DOHH2 (cell line): ENCODE data around the gene PIP4K2B.

Experiments used
- CTCF ChIP-seq: fragments of 200-600 bp; sonication (generic); IDR thresholded peaks from one replicate; pipeline ENCODE4 v1.5.1; 2014; ENCODE audit warnings: antibody characterized with exemption, mild to moderate bottlenecking, low read depth, low read length; ENCODE audit not compliant: poor library complexity, severe bottlenecking
- EZH2phosphoT487 ChIP-seq: fragments of 200-600 bp; sonication (generic); IDR thresholded peaks from 2 replicates; pipeline ENCODE4 v1.6.1; 2017; ENCODE audit warnings: borderline replicate concordance, mild to moderate bottlenecking, antibody characterized with exemption, low read length, moderate library complexity, mixed read lengths

- TF ChIP-seq EZH2phosphoT487 (no peak), CTCF (no peak)
Observed at GRCh38 chr17:38791162-38791561, 8.2 kb downstream of the PIP4K2B start.
